ENCODE data around the gene HERC2. TPM values are rescaled to one million over a fixed set of nuclear protein-coding genes. Genes with fewer than 3 reads are reported as not detected.

Gene HERC2
- total RNA-seq, 4 donors from 2014 or later, result 74.1 to 106 (median 88.7) TPM

GRCh38 chr15:28066231-28066630, 255.7 kb downstream of the HERC2 start:
- H3K36me3 ChIP-seq, result no peaks in the 10 kb centered on the region
- WGBS, 2 donors, result 24 to 27% methylated on average over 3 of the region's 3 CpGs
- H3K4me3 ChIP-seq, result no peak overlapping the region
- H3K9me3 ChIP-seq, result peaks cover 0 to 26% (median 0%) of the 10 kb centered on the region in 4 donors
- TF ChIP-seq POLR2A (IDR thresholded peaks at IDR 0.05) (no peak), EP300 (IDR thresholded peaks at IDR 0.05) (no peak), CTCF (IDR thresholded peaks at IDR 0.05) (no peak)
- no peak overlapping the region for H3K27ac ChIP-seq
- no peaks in the 10 kb centered on the region for H3K4me1 ChIP-seq
- no peaks in the 10 kb centered on the region for H3K27me3 ChIP-seq
- DNase-seq (ENCODE audit: low spot score in 2 of 2), result no peak

Small RNAs within 50 kb of the gene (small RNA-seq; reads per million reads assigned to genes)
- gene AC091304.5, result not detected

Other genes starting within 250 kb of the HERC2 start
- 10 to 100 TPM in 1 of 4 donors, 1 to 10 TPM in 2, not detected in 1; 2.7 to 19.7 (median 6.5) TPM for gene OCA2, start 222.9 kb downstream of the HERC2 start, total RNA-seq
- not detected for gene GOLGA6L24, start 35.9 kb upstream of the HERC2 start, total RNA-seq
- gene GOLGA8F, start 56.5 kb upstream of the HERC2 start, total RNA-seq, result not detected
- gene GOLGA8G, start 210.8 kb upstream of the HERC2 start, total RNA-seq, result not detected
- gene GOLGA6L25, start 231.4 kb upstream of the HERC2 start, total RNA-seq, result not detected

All from tibial nerve (tissue), 4 donors.